Measurements from ENCODE around the gene KAT7. TPM values are rescaled to one million over a fixed set of nuclear protein-coding genes. Genes with fewer than 3 reads are reported as not detected.

KAT7 gene
- total and polyA plus RNA-seq, 2 of the 8 experiments (the other 6 are each of a cell fraction or from before 2014, with no cell fraction given): 90.9 to 139 TPM

DNA sequence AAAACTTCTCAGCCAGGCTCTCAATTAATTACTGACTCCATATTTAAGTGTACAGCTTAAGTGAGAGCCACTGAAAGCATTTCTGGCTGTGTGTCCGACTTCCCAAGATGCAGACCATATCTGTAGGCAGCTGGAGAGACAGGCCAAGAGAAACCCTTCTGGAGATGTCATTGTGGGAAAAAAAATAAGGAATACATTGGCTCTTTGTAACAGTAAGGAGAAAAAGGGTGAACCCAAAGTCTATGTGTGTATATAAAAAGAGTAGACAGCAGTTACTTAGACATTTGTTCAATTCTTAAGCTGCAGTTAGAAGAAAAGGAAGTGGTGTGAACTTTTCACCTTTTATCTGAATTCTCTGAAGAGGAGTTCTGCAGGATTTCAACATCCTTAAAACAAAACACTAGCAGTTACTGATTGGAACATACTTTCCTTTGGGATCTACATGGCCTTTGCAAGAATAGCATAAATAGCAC lies 46.3 kb upstream of the KAT7 start:
- Histone ChIP-seq H3K18ac (ENCODE audit: extremely low read depth, low read length) (no peak overlapping the region), H3K4me1 (replicated peaks in 1 of 4; ENCODE audit: control insufficient read depth in 3 of 4, insufficient read depth in 4 of 4, low read length in 3 of 4) (peaks cover 0 to 2% (median 0%) of the 10 kb centered on the region in 4 experiments; a peak in 1 of 7 replicates), H3K4ac (replicated peaks; ENCODE audit: insufficient read length, low read depth, low read length) (no peak overlapping the region), H3K27me3 (replicated peaks in 1 of 4; ENCODE audit: control insufficient read depth in 3 of 4, extremely low read depth in 1 of 4, insufficient read depth in 3 of 4, low read length in 3 of 4) (no peaks in the 10 kb centered on the region), H4K8ac (ENCODE audit: extremely low read depth, insufficient read depth, low read length) (no peak overlapping the region), H3K56ac (replicated peaks; ENCODE audit: insufficient read length, low read depth, low read length) (no peak overlapping the region), H3K9ac (replicated peaks in 1 of 4; ENCODE audit: extremely low read depth in 1 of 4, low read depth in 3 of 4, low read length in 3 of 4) (no peak overlapping the region), H4K91ac (replicated peaks; ENCODE audit: insufficient read length, low read length) (no peak overlapping the region), H3K4me2 (ENCODE audit: insufficient read depth in 1 of 2, low read depth in 2 of 2, low read length in 2 of 2) (no peak overlapping the region), H3K23me2 (ENCODE audit: low read depth, low read length) (no peaks in the 10 kb centered on the region), H3K27ac (ENCODE audit: low read depth, low read length) (no peak overlapping the region), H3K79me2 (ENCODE audit: control insufficient read depth in 1 of 2, insufficient read depth in 2 of 2, low read length in 2 of 2) (peaks cover 0 to 20% of the 10 kb centered on the region in 2 experiments; a peak in 2 of 4 replicates), H2BK20ac (ENCODE audit: low read length) (no peak overlapping the region), H3K14ac (ENCODE audit: insufficient read length) (no peak overlapping the region), H2BK12ac (ENCODE audit: low read depth, low read length) (no peak overlapping the region), H3K4me3 (ENCODE audit: extremely low read depth in 1 of 4, insufficient read depth in 2 of 4, low read depth in 3 of 4, low read length in 4 of 4) (no peak overlapping the region), H2BK15ac (ENCODE audit: low read length) (no peak overlapping the region), H3K23ac (ENCODE audit: insufficient read length) (no peak overlapping the region), H2BK120ac (replicated peaks; ENCODE audit: low read depth, low read length) (no peak overlapping the region), H2BK5ac (ENCODE audit: low read depth, low read length) (no peak overlapping the region), H3K9me3 (ENCODE audit: insufficient read depth in 2 of 2, low read depth in 1 of 2, low read length in 1 of 2) (no peaks in the 10 kb centered on the region), H3K79me1 (ENCODE audit: low read depth, low read length) (peaks cover 5% of the 10 kb centered on the region), H3K36me3 (ENCODE audit: control insufficient read depth in 2 of 4, insufficient read depth in 4 of 4, low read length in 3 of 4) (no peaks in the 10 kb centered on the region; a peak in 1 of 8 replicates), H2AK5ac (ENCODE audit: low read depth, low read length) (no peak overlapping the region), H2AFZ (ENCODE audit: low read length) (no peak overlapping the region), H4K5ac (ENCODE audit: insufficient read length, low read depth, low read length) (no peak overlapping the region), H4K20me1 (replicated peaks in 1 of 2; ENCODE audit: control insufficient read depth in 1 of 2, insufficient read depth in 2 of 2, low read length in 2 of 2) (peaks cover 8 to 9% of the 10 kb centered on the region in 2 experiments)
- DNase-seq (ENCODE audit: low read depth in 1 of 2, low spot score in 2 of 2) (no peak), FAIRE-seq (no peak)
- WGBS, 2 experiments (ENCODE audit: extremely low coverage in 1 of 2, insufficient coverage in 1 of 2, insufficient read length in 1 of 2, insufficient replicate concordance in 2 of 2, low coverage in 1 of 2, low lambda C conversion rate in 2 of 2, missing lambda C conversion rate in 1 of 2): 74% methylated on average over 1 of the region's 1 CpG; no CpG with 5 or more reads in 1 of the 2 experiments
- POLR2A ChIA-PET (ENCODE audit: partially characterized antibody): interaction anchor here (0.7 to 1.2 kb wide), 3 partner anchors 10 to 46 kb away, joined by 3 to 4 read pairs (median 3); partner anchors contain the start of gene KAT7
- CTCF ChIA-PET (ENCODE audit: partially characterized antibody): interaction anchor here (1.5 kb wide), 1 partner anchor 109 kb away, joined by 3 read pairs; no protein-coding TSS in a partner anchor
- no peak for TF ChIP-seq TEAD4 (IDR thresholded peaks at IDR 0.05; ENCODE audit: low read depth, low read length)
- TF ChIP-seq EP300 (IDR thresholded peaks at IDR 0.05; ENCODE audit: borderline replicate concordance in 1 of 2, low read depth in 2 of 2, low read length in 2 of 2): no peak
- no peak for TF ChIP-seq CBX5 (IDR thresholded peaks at IDR 0.05; ENCODE audit: low read depth, low read length)
- no peak for TF ChIP-seq RBBP5 (IDR thresholded peaks at IDR 0.05; ENCODE audit: borderline replicate concordance, low read depth, low read length)
- TF ChIP-seq HDAC6 (IDR thresholded peaks at IDR 0.05; ENCODE audit: low read depth, low read length): no peak
- TF ChIP-seq, protein P1, sequence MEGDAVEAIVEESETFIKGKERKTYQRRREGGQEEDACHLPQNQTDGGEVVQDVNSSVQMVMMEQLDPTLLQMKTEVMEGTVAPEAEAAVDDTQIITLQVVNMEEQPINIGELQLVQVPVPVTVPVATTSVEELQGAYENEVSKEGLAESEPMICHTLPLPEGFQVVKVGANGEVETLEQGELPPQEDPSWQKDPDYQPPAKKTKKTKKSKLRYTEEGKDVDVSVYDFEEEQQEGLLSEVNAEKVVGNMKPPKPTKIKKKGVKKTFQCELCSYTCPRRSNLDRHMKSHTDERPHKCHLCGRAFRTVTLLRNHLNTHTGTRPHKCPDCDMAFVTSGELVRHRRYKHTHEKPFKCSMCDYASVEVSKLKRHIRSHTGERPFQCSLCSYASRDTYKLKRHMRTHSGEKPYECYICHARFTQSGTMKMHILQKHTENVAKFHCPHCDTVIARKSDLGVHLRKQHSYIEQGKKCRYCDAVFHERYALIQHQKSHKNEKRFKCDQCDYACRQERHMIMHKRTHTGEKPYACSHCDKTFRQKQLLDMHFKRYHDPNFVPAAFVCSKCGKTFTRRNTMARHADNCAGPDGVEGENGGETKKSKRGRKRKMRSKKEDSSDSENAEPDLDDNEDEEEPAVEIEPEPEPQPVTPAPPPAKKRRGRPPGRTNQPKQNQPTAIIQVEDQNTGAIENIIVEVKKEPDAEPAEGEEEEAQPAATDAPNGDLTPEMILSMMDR (IDR thresholded peaks at IDR 0.05; ENCODE audit: control extremely low read depth in 1 of 3, insufficient read depth in 1 of 3, low read depth in 1 of 3, low read length in 3 of 3): no peak
- TF ChIP-seq TAF7 (optimal IDR thresholded peaks at IDR 0.05; ENCODE audit: borderline replicate concordance, low read depth, low read length): no peak
- TF ChIP-seq JUN (IDR thresholded peaks at IDR 0.05; ENCODE audit: low read depth, low read length): no peak
- no peak for TF ChIP-seq SP1 (IDR thresholded peaks at IDR 0.05; ENCODE audit: low read depth, low read length)
- TF ChIP-seq RFX5 (IDR thresholded peaks at IDR 0.05; ENCODE audit: borderline replicate concordance, low read depth, low read length): no peak
- TF ChIP-seq EZH2 (IDR thresholded peaks at IDR 0.05; ENCODE audit: low read depth, low read length, severe bottlenecking): no peak

Data from H1 (cell line).